HepG2 (cell line): ENCODE measurements around the gene CCNT2. TPM values are rescaled to one million over a fixed set of nuclear protein-coding genes. Genes with fewer than 3 reads are reported as not detected.

Experiments used
- IRF9 ChIP-seq: sonication (generic); formaldehyde crosslinking; IDR thresholded peaks from 2 replicates; pipeline ENCODE4 v1.8.0; 2022; ENCODE audit warnings: missing genetic modification reagents, mild to moderate bottlenecking, borderline replicate concordance
- SMAD3 ChIP-seq: sonication (generic); formaldehyde crosslinking; IDR thresholded peaks from 2 replicates; pipeline ENCODE4 v1.4.0; 2020; ENCODE audit warnings: missing genetic modification reagents
- SRY ChIP-seq: sonication (generic); formaldehyde crosslinking; IDR thresholded peaks from 2 replicates; pipeline ENCODE4 v1.8.0; 2022; ENCODE audit warnings: mild to moderate bottlenecking, missing genetic modification reagents
- ZNF543 ChIP-seq: sonication (generic); formaldehyde crosslinking; IDR thresholded peaks from 2 replicates; pipeline ENCODE4 v1.4.0; 2020; ENCODE audit warnings: mild to moderate bottlenecking, missing genetic modification reagents
- polyA plus RNA-seq, 8 experiments: library from polyadenylated mRNA; depleted of rRNA in 3 of 8; stranded (reverse) in 7 of 8; unstranded in 1 of 8; fragments of >200 nt; fragmentation: Illumina TruSeq in 4 of 8; extraction: Trizol in 4 of 8; gene quantifications; 2 replicates each; pipeline versions ENCODE4 v1.2.1 to v1.2.3, GENCODE V29; 2011 to 2016; ENCODE audit warnings: low read depth in 4 of 8, missing spikeins in 1 of 8, mixed read lengths in 1 of 8; ENCODE audit not compliant: insufficient read depth in 1 of 8
- total RNA-seq, 5 experiments: library from RNA; depleted of rRNA; stranded (reverse); fragments of >200 nt; fragmentation: Illumina TruSeq; extraction: Trizol; gene quantifications; 2 replicates each; pipeline ENCODE4 v1.2.3, GENCODE V29; 2016; ENCODE audit warnings: low read depth in 1 of 5
- TF ChIP-seq, protein P1 (sequence below): sonication (generic); formaldehyde crosslinking; IDR thresholded peaks from 2 replicates; pipeline ENCODE4 v1.4.0; 2020; ENCODE audit warnings: missing genetic modification reagents, mild to moderate bottlenecking, borderline replicate concordance
- TF ChIP-seq, protein P2 (sequence below): sonication (generic); formaldehyde crosslinking; IDR thresholded peaks from 2 replicates; pipeline ENCODE4 v1.4.0; 2020; ENCODE audit warnings: missing genetic modification reagents, borderline replicate concordance
- TF ChIP-seq, protein P3 (sequence below): sonication (generic); formaldehyde crosslinking; IDR thresholded peaks from 2 replicates; pipeline ENCODE4 v1.4.0; 2020; ENCODE audit warnings: missing genetic modification reagents
- TF ChIP-seq, protein P4 (sequence below): sonication (generic); formaldehyde crosslinking; IDR thresholded peaks from 2 replicates; pipeline ENCODE4 v1.5.0; 2020; ENCODE audit warnings: mild to moderate bottlenecking, missing genetic modification reagents

Gene CCNT2
- total and polyA plus RNA-seq, 2 of the 13 experiments (the other 11 are each of a cell fraction or from before 2014, with no cell fraction given), result 22.1 to 34.4 TPM

DNA sequence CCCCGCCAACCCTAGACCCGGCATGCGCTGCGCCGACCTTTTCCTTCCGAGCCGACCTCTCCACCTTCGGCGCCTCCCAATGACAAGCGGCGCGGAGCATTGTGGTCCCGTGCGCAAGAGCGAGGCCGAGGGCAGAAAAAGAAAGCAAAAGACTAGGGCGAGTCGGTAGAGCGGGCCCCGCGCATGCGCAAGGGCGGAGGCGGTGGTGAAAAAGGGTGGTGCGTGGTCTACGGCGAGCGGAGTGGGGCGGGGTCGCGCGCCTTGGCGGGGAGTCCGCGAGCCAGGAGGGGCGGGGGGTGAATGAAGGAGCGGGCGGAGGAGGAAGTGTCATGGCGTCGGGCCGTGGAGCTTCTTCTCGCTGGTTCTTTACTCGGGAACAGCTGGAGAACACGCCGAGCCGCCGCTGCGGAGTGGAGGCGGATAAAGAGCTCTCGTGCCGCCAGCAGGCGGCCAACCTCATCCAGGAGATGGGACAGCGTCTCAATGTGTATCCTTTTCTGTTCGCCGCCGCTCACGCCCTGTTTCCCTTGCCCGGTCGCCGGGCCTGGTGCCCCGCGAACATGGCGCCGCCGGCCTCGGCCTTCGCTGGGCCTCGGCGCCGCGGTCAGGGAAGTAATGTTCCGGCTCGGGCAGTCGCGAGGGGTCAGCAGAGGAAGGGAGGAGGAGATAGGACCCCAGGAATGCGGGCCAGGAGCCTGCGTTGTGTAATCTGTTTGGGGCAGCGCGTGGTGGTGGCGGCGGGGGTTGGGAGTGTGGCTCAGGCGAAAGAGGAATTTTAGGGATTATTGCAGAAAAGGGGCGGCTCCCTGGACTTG is at the start of gene CCNT2 (continued):
- TF ChIP-seq, protein P1, sequence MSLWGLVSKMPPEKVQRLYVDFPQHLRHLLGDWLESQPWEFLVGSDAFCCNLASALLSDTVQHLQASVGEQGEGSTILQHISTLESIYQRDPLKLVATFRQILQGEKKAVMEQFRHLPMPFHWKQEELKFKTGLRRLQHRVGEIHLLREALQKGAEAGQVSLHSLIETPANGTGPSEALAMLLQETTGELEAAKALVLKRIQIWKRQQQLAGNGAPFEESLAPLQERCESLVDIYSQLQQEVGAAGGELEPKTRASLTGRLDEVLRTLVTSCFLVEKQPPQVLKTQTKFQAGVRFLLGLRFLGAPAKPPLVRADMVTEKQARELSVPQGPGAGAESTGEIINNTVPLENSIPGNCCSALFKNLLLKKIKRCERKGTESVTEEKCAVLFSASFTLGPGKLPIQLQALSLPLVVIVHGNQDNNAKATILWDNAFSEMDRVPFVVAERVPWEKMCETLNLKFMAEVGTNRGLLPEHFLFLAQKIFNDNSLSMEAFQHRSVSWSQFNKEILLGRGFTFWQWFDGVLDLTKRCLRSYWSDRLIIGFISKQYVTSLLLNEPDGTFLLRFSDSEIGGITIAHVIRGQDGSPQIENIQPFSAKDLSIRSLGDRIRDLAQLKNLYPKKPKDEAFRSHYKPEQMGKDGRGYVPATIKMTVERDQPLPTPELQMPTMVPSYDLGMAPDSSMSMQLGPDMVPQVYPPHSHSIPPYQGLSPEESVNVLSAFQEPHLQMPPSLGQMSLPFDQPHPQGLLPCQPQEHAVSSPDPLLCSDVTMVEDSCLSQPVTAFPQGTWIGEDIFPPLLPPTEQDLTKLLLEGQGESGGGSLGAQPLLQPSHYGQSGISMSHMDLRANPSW (CRISPR knock-in tag), result peak; percentile 68
- peak; percentile 22; the same call in 1 of the 2 replicates for TF ChIP-seq SRY (CRISPR knock-in tag)
- TF ChIP-seq, protein P2, sequence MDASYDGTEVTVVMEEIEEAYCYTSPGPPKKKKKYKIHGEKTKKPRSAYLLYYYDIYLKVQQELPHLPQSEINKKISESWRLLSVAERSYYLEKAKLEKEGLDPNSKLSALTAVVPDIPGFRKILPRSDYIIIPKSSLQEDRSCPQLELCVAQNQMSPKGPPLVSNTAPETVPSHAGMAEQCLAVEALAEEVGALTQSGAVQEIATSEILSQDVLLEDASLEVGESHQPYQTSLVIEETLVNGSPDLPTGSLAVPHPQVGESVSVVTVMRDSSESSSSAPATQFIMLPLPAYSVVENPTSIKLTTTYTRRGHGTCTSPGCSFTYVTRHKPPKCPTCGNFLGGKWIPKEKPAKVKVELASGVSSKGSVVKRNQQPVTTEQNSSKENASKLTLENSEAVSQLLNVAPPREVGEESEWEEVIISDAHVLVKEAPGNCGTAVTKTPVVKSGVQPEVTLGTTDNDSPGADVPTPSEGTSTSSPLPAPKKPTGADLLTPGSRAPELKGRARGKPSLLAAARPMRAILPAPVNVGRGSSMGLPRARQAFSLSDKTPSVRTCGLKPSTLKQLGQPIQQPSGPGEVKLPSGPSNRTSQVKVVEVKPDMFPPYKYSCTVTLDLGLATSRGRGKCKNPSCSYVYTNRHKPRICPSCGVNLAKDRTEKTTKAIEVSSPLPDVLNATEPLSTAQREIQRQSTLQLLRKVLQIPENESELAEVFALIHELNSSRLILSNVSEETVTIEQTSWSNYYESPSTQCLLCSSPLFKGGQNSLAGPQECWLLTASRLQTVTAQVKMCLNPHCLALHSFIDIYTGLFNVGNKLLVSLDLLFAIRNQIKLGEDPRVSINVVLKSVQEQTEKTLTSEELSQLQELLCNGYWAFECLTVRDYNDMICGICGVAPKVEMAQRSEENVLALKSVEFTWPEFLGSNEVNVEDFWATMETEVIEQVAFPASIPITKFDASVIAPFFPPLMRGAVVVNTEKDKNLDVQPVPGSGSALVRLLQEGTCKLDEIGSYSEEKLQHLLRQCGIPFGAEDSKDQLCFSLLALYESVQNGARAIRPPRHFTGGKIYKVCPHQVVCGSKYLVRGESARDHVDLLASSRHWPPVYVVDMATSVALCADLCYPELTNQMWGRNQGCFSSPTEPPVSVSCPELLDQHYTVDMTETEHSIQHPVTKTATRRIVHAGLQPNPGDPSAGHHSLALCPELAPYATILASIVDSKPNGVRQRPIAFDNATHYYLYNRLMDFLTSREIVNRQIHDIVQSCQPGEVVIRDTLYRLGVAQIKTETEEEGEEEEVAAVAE (CRISPR knock-in tag), result 0 out of 2 replicates have a peak, but pooled peaks have one; percentile 16
- peak; percentile 69; the same call in 1 of the 2 replicates for TF ChIP-seq ZNF543 (CRISPR knock-in tag)
- TF ChIP-seq, protein P3, sequence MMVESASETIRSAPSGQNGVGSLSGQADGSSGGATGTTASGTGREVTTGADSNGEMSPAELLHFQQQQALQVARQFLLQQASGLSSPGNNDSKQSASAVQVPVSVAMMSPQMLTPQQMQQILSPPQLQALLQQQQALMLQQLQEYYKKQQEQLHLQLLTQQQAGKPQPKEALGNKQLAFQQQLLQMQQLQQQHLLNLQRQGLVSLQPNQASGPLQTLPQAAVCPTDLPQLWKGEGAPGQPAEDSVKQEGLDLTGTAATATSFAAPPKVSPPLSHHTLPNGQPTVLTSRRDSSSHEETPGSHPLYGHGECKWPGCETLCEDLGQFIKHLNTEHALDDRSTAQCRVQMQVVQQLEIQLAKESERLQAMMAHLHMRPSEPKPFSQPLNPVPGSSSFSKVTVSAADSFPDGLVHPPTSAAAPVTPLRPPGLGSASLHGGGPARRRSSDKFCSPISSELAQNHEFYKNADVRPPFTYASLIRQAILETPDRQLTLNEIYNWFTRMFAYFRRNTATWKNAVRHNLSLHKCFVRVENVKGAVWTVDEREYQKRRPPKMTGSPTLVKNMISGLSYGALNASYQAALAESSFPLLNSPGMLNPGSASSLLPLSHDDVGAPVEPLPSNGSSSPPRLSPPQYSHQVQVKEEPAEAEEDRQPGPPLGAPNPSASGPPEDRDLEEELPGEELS (CRISPR knock-in tag), result peak; percentile 66
- TF ChIP-seq, protein P4, sequence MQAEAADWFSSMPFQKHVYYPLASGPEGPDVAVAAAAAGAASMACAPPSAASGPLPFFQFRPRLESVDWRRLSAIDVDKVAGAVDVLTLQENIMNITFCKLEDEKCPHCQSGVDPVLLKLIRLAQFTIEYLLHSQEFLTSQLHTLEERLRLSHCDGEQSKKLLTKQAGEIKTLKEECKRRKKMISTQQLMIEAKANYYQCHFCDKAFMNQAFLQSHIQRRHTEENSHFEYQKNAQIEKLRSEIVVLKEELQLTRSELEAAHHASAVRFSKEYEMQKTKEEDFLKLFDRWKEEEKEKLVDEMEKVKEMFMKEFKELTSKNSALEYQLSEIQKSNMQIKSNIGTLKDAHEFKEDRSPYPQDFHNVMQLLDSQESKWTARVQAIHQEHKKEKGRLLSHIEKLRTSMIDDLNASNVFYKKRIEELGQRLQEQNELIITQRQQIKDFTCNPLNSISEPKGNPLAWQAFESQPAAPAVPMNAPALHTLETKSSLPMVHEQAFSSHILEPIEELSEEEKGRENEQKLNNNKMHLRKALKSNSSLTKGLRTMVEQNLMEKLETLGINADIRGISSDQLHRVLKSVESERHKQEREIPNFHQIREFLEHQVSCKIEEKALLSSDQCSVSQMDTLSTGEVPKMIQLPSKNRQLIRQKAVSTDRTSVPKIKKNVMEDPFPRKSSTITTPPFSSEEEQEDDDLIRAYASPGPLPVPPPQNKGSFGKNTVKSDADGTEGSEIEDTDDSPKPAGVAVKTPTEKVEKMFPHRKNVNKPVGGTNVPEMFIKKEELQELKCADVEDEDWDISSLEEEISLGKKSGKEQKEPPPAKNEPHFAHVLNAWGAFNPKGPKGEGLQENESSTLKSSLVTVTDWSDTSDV, result no peak
- peak; percentile 87; the same call in 1 of the 2 replicates for TF ChIP-seq IRF9 (CRISPR knock-in tag)
- no peak; the same call in 1 of the 2 replicates for TF ChIP-seq SMAD3 (CRISPR knock-in tag)
